GM23338 (cell line): ENCODE results near the gene WWOX. TPM values are rescaled to one million over a fixed set of nuclear protein-coding genes. Genes with fewer than 3 reads are reported as not detected.

Experiments used
- ATAC-seq: fragments of 200-7000 bp; cut with Tn5 transposase; 3 replicates; pipeline ENCODE4 v1.9.1; 2020
- DNase-seq: peaks from one replicate; pipeline ENCODE4 v3.0.0-alpha.2; 2015; ENCODE audit warnings: low spot score
- H2AFZ ChIP-seq: fragments of 200-600 bp; sonication (generic); 2 replicates; pipeline ENCODE4 v1.8.0; 2016; ENCODE audit warnings: antibody characterized with exemption, mild to moderate bottlenecking, moderate library complexity
- H3F3A ChIP-seq: fragments of 200-600 bp; sonication (generic); replicated peaks from 2 replicates; pipeline ENCODE4 v1.8.0; 2017; ENCODE audit warnings: antibody characterized with exemption, mixed run types, low read depth
- H3K27ac ChIP-seq: fragments of 200-600 bp; sonication (generic); 2 replicates; pipeline ENCODE4 v1.6.1; 2016; ENCODE audit warnings: low read depth
- H3K27me3 ChIP-seq: fragments of 200-600 bp; sonication (generic); 2 replicates; pipeline ENCODE4 v1.8.0; 2016; ENCODE audit warnings: mild to moderate bottlenecking, mixed run types, moderate library complexity; ENCODE audit not compliant: insufficient read depth
- H3K36me3 ChIP-seq: fragments of 200-600 bp; sonication (generic); 2 replicates; pipeline ENCODE4 v1.8.0; 2016; ENCODE audit warnings: mild to moderate bottlenecking; ENCODE audit not compliant: insufficient read depth
- H3K4me1 ChIP-seq: fragments of 200-600 bp; sonication (generic); 2 replicates; pipeline ENCODE4 v1.8.0; 2016; ENCODE audit warnings: mild to moderate bottlenecking, moderate library complexity; ENCODE audit not compliant: insufficient read depth
- H3K4me2 ChIP-seq: fragments of 200-600 bp; sonication (generic); 2 replicates; pipeline ENCODE4 v1.7.1; 2017; ENCODE audit warnings: mixed run types
- H3K4me3 ChIP-seq: fragments of 200-600 bp; sonication (generic); 2 replicates; pipeline ENCODE4 v1.6.1; 2016; ENCODE audit warnings: mixed run types
- H3K79me2 ChIP-seq: fragments of 200-600 bp; sonication (generic); replicated peaks from 2 replicates; pipeline ENCODE4 v1.8.0; 2017; ENCODE audit warnings: mild to moderate bottlenecking; ENCODE audit not compliant: insufficient read depth
- H3K9me2 ChIP-seq: fragments of 200-600 bp; sonication (generic); 2 replicates; pipeline ENCODE4 v1.8.0; 2017; ENCODE audit not compliant: insufficient read depth
- H4K20me1 ChIP-seq: fragments of 200-600 bp; sonication (generic); replicated peaks from 2 replicates; pipeline ENCODE4 v1.8.0; 2017; ENCODE audit warnings: mild to moderate bottlenecking; ENCODE audit not compliant: insufficient read depth
- H3K27ac Mint-ChIP-seq: 2 replicates; pipeline ENCODE4 v1.8.0; 2020; ENCODE audit warnings: inconsistent platforms, mild to moderate bottlenecking, moderate library complexity, mixed read lengths
- H3K27me3 Mint-ChIP-seq: 3 replicates; pipeline ENCODE4 v1.8.0; 2022; ENCODE audit warnings: low read depth, mild to moderate bottlenecking, moderate library complexity, mixed read lengths, inconsistent platforms; ENCODE audit not compliant: insufficient read depth, poor library complexity
- H3K36me3 Mint-ChIP-seq: 3 replicates; pipeline ENCODE4 v1.8.0; 2021; ENCODE audit warnings: low read depth, mild to moderate bottlenecking, inconsistent platforms, moderate library complexity, mixed read lengths
- H3K4me1 Mint-ChIP-seq: 3 replicates; pipeline ENCODE4 v1.8.0; 2020; ENCODE audit warnings: mild to moderate bottlenecking, inconsistent platforms, mixed read lengths
- H3K4me3 Mint-ChIP-seq: 3 replicates; pipeline ENCODE4 v1.8.0; 2021; ENCODE audit warnings: moderate library complexity, mild to moderate bottlenecking, inconsistent platforms, mixed read lengths
- H3K9me3 Mint-ChIP-seq: 3 replicates; pipeline ENCODE4 v1.8.0; 2020; ENCODE audit warnings: moderate library complexity, mild to moderate bottlenecking, inconsistent platforms, mixed read lengths
- CREB1 ChIP-seq: fragments of 250-450 bp; sonication (Bioruptor Pico); IDR thresholded peaks from 2 replicates; pipeline ENCODE4 v1.5.0; 2020; ENCODE audit warnings: low read depth, mild to moderate bottlenecking, moderate library complexity
- CTCF ChIP-seq, 2 experiments: fragments of 200-600 bp in 1 of 2; sonication (generic) in 1 of 2; conservative IDR thresholded peaks; 2 replicates each; pipeline versions ENCODE4 v1.5.1 to v1.6.1; 2016 to 2017; ENCODE audit warnings: antibody characterized with exemption in 2 of 2, low read depth in 2 of 2, mild to moderate bottlenecking in 2 of 2, moderate library complexity in 1 of 2
- ETS1 ChIP-seq: IDR thresholded peaks from 2 replicates; pipeline ENCODE4 v1.6.1; 2016; ENCODE audit warnings: antibody characterized with exemption
- EZH2 ChIP-seq: fragments of 200-600 bp; sonication (generic); IDR thresholded peaks from one replicate; pipeline ENCODE4 v1.8.0; 2017; ENCODE audit warnings: antibody characterized with exemption, mild to moderate bottlenecking, low read depth; ENCODE audit not compliant: unreplicated experiment
- EZH2phosphoT487 ChIP-seq: fragments of 200-600 bp; sonication (generic); IDR thresholded peaks from one replicate; pipeline ENCODE4 v1.8.1; 2018; ENCODE audit warnings: antibody characterized with exemption; ENCODE audit not compliant: unreplicated experiment
- JUNB ChIP-seq: IDR thresholded peaks from one replicate; pipeline ENCODE4 v1.6.1; 2016; ENCODE audit warnings: antibody characterized with exemption; ENCODE audit not compliant: unreplicated experiment
- NANOG ChIP-seq: IDR thresholded peaks from 2 replicates; pipeline ENCODE4 v1.6.1; 2016; ENCODE audit warnings: antibody characterized with exemption, borderline replicate concordance
- POLR2AphosphoS5 ChIP-seq: IDR thresholded peaks from 2 replicates; pipeline ENCODE4 v1.6.1; 2016; ENCODE audit warnings: antibody characterized with exemption, low read depth
- REST ChIP-seq: IDR thresholded peaks from one replicate; pipeline ENCODE4 v1.6.1; 2018; ENCODE audit warnings: antibody characterized with exemption; ENCODE audit not compliant: unreplicated experiment
- STAT1 ChIP-seq: IDR thresholded peaks from one replicate; pipeline ENCODE4 v1.6.1; 2016; ENCODE audit warnings: antibody characterized with exemption; ENCODE audit not compliant: unreplicated experiment
- ZNF114 ChIP-seq: fragments of 250-450 bp; sonication (Bioruptor Pico); IDR thresholded peaks from 2 replicates; pipeline ENCODE4 v1.5.0; 2020; ENCODE audit warnings: mild to moderate bottlenecking, moderate library complexity
- ZNF331 ChIP-seq: fragments of 250-450 bp; sonication (Bioruptor Pico); IDR thresholded peaks from 2 replicates; pipeline ENCODE4 v1.5.0; 2020; ENCODE audit warnings: low read depth, mild to moderate bottlenecking, moderate library complexity
- polyA plus RNA-seq: library from polyadenylated mRNA; unstranded; fragments of >200 nt; fragmentation: Nextera tagmentation; extraction: Ambion mirVana; gene quantifications from 2 replicates; pipeline ENCODE4 v1.2.1, GENCODE V29; 2016
- total RNA-seq: library from RNA; depleted of rRNA; stranded (reverse); fragments of >200 nt; shearing (Covaris generic); gene quantifications from 2 replicates; pipeline ENCODE4 v1.2.3, GENCODE V29; 2014
- TF ChIP-seq, protein P1 (sequence below): fragments of 250-450 bp; sonication (Bioruptor Pico); IDR thresholded peaks from 2 replicates; pipeline ENCODE4 v1.5.0; 2020; ENCODE audit warnings: mild to moderate bottlenecking, moderate library complexity

The WWOX gene
- total and polyA plus RNA-seq, 2 experiments from 2014 or later: 10.0 to 19.3 TPM

GRCh38 chr16:78389009-78389498, 289.6 kb downstream of the WWOX start:
- no peak for ATAC-seq
- Mint-ChIP-seq H3K4me1 (no peaks in the 10 kb centered on the region), H3K27me3 (peaks cover 1% of the 10 kb centered on the region), H3K4me3 (no peak overlapping the region), H3K9me3 (peaks cover 27% of the 10 kb centered on the region), H3K36me3 (peaks cover 14% of the 10 kb centered on the region), H3K27ac (no peak overlapping the region)
- Histone ChIP-seq H3K4me1 (0 out of 2 replicates have a peak, but pooled peaks cover 5% of the 10 kb centered on the region), H3K36me3 (peaks cover 17% of the 10 kb centered on the region), H2AFZ (no peak overlapping the region), H3F3A (no peaks in the 10 kb centered on the region), H3K4me2 (no peak overlapping the region), H3K9me2 (no peaks in the 10 kb centered on the region), H3K27ac (no peak overlapping the region), H3K27me3 (no peaks in the 10 kb centered on the region), H4K20me1 (no peaks in the 10 kb centered on the region), H3K4me3 (no peak overlapping the region), H3K79me2 (no peaks in the 10 kb centered on the region)
- no peak for DNase-seq
- TF ChIP-seq POLR2AphosphoS5: no peak
- TF ChIP-seq ZNF331 (CRISPR knock-in tag): no peak
- no peak for TF ChIP-seq ETS1
- TF ChIP-seq JUNB: no peak
- no peak for TF ChIP-seq STAT1
- no peak for TF ChIP-seq CREB1 (CRISPR knock-in tag)
- TF ChIP-seq EZH2phosphoT487: no peak
- TF ChIP-seq, protein P1, sequence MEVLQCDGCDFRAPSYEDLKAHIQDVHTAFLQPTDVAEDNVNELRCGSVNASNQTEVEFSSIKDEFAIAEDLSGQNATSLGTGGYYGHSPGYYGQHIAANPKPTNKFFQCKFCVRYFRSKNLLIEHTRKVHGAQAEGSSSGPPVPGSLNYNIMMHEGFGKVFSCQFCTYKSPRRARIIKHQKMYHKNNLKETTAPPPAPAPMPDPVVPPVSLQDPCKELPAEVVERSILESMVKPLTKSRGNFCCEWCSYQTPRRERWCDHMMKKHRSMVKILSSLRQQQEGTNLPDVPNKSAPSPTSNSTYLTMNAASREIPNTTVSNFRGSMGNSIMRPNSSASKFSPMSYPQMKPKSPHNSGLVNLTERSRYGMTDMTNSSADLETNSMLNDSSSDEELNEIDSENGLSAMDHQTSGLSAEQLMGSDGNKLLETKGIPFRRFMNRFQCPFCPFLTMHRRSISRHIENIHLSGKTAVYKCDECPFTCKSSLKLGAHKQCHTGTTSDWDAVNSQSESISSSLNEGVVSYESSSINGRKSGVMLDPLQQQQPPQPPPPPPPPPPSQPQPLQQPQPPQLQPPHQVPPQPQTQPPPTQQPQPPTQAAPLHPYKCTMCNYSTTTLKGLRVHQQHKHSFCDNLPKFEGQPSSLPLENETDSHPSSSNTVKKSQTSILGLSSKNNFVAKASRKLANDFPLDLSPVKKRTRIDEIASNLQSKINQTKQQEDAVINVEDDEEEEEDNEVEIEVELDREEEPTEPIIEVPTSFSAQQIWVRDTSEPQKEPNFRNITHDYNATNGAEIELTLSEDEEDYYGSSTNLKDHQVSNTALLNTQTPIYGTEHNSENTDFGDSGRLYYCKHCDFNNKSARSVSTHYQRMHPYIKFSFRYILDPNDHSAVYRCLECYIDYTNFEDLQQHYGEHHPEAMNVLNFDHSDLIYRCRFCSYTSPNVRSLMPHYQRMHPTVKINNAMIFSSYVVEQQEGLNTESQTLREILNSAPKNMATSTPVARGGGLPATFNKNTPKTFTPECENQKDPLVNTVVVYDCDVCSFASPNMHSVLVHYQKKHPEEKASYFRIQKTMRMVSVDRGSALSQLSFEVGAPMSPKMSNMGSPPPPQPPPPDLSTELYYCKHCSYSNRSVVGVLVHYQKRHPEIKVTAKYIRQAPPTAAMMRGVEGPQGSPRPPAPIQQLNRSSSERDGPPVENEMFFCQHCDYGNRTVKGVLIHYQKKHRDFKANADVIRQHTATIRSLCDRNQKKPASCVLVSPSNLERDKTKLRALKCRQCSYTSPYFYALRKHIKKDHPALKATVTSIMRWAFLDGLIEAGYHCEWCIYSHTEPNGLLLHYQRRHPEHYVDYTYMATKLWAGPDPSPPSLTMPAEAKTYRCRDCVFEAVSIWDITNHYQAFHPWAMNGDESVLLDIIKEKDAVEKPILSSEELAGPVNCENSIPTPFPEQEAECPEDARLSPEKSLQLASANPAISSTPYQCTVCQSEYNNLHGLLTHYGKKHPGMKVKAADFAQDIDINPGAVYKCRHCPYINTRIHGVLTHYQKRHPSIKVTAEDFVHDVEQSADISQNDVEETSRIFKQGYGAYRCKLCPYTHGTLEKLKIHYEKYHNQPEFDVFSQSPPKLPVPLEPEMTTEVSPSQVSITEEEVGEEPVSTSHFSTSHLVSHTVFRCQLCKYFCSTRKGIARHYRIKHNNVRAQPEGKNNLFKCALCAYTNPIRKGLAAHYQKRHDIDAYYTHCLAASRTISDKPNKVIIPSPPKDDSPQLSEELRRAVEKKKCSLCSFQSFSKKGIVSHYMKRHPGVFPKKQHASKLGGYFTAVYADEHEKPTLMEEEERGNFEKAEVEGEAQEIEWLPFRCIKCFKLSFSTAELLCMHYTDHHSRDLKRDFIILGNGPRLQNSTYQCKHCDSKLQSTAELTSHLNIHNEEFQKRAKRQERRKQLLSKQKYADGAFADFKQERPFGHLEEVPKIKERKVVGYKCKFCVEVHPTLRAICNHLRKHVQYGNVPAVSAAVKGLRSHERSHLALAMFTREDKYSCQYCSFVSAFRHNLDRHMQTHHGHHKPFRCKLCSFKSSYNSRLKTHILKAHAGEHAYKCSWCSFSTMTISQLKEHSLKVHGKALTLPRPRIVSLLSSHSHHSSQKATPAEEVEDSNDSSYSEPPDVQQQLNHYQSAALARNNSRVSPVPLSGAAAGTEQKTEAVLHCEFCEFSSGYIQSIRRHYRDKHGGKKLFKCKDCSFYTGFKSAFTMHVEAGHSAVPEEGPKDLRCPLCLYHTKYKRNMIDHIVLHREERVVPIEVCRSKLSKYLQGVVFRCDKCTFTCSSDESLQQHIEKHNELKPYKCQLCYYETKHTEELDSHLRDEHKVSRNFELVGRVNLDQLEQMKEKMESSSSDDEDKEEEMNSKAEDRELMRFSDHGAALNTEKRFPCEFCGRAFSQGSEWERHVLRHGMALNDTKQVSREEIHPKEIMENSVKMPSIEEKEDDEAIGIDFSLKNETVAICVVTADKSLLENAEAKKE (CRISPR knock-in tag): no peak
- no peak for TF ChIP-seq NANOG
- TF ChIP-seq CTCF (conservative IDR thresholded peaks at IDR 0.05; ENCODE audit: low read depth in 2 of 2): no peak
- no peak for TF ChIP-seq ZNF114
- TF ChIP-seq EZH2: no peak
- TF ChIP-seq REST: no peak
